ENCODE measurements around the gene BRSK1.
"Not testable (repeated sequence)": the region's sequence is repeated elsewhere in the genome, so short reads cannot be mapped to it uniquely, and the experiment has no call there.

The BRSK1 gene

GRCh38 chr19:55304279-55304978 is 20.6 kb downstream of the BRSK1 start:
- no peak for DNase-seq (ENCODE audit: low spot score)

GRCh38 chr19:55304980-55305379 is 21.2 kb downstream of the BRSK1 start:
- no peak for DNase-seq (ENCODE audit: low spot score)

GRCh38 chr19:55305491-55305890 is 21.7 kb downstream of the BRSK1 start:
- DNase-seq (ENCODE audit: low spot score) = no peak

GRCh38 chr19:55305983-55306562 is 22.3 kb downstream of the BRSK1 start:
- DNase-seq (ENCODE audit: low spot score) = no peak

- DNase-seq (ENCODE audit: low spot score) = no peak
These were observed 22.9 kb downstream of the BRSK1 start for GRCh38 chr19:55306712-55307111.

GRCh38 chr19:55308281-55308680 is 24.5 kb downstream of the BRSK1 start:
- no peak for DNase-seq (ENCODE audit: low spot score)

GRCh38 chr19:55309448-55309847 is 25.7 kb downstream of the BRSK1 start:
- no peak for DNase-seq (ENCODE audit: low spot score)

- no peak for DNase-seq (ENCODE audit: low spot score)
These were observed 26.7 kb downstream of the BRSK1 start for GRCh38 chr19:55310498-55310897.

GRCh38 chr19:55311397-55311796 is 27.6 kb downstream of the BRSK1 start:
- no peak for DNase-seq (ENCODE audit: low spot score)

GRCh38 chr19:55311797-55312196 is 28.0 kb downstream of the BRSK1 start:
- DNase-seq (ENCODE audit: low spot score) = no peak

- DNase-seq (ENCODE audit: low spot score) = no peak
These were observed 29.1 kb downstream of the BRSK1 start for GRCh38 chr19:55312621-55313512.

GRCh38 chr19:55314396-55314795 is 30.6 kb downstream of the BRSK1 start:
- DNase-seq (ENCODE audit: low spot score) = no peak

- no peak for DNase-seq (ENCODE audit: low spot score)
These were observed 32.2 kb downstream of the BRSK1 start for GRCh38 chr19:55315956-55316525.

- no peak for DNase-seq (ENCODE audit: low spot score)
These were observed 32.8 kb downstream of the BRSK1 start for GRCh38 chr19:55316646-55317045.

- no peak for DNase-seq (ENCODE audit: low spot score)
These were observed 36.0 kb downstream of the BRSK1 start for GRCh38 chr19:55319785-55320184.

- DNase-seq (ENCODE audit: low spot score) = no peak
These were observed 37.1 kb downstream of the BRSK1 start for GRCh38 chr19:55320844-55321419.

GRCh38 chr19:55321466-55322137 is 37.8 kb downstream of the BRSK1 start:
- no peak for DNase-seq (ENCODE audit: low spot score)

GRCh38 chr19:55322204-55322885 is 38.5 kb downstream of the BRSK1 start:
- DNase-seq (ENCODE audit: low spot score) = no peak

GRCh38 chr19:55324662-55325061 is 40.9 kb downstream of the BRSK1 start:
- DNase-seq (ENCODE audit: low spot score) = no peak

GRCh38 chr19:55325172-55325571 is 41.4 kb downstream of the BRSK1 start, which contains the start of gene TMEM150B:
Gene TMEM150B, minus strand, starts transcription at chr19:55325341. Its CDS starts 4,305 bp downstream, at chr19:55321036.
- no peak for DNase-seq (ENCODE audit: low spot score)

GRCh38 chr19:55328774-55329318 is 45.0 kb downstream of the BRSK1 start:
- DNase-seq (ENCODE audit: low spot score) = not testable (repeated sequence)

All from left forelimb (tissue), 1 donor.